Gastrocnemius medialis (tissue), 4 donors: Measurements from ENCODE around the gene CFAP77. TPM values are rescaled to one million over a fixed set of nuclear protein-coding genes. Genes with fewer than 3 reads are reported as not detected.

Source experiments
- ATAC-seq, 2 donors: fragments of 150-250 bp; one replicate each; pipeline ENCODE4 v1.9.1; 2016
- DNase-seq, 2 donors: peaks; one replicate each; pipeline ENCODE4 v3.0.0-alpha.2; 2019
- H3K27ac ChIP-seq, 4 donors: fragments of 200-600 bp; sonication (generic); 1 replicate in 1 of 4; 2 replicates in 3 of 4; pipeline ENCODE4 v1.5.1; 2016 to 2018; ENCODE audit warnings: mild to moderate bottlenecking in 2 of 4, moderate library complexity in 1 of 4
- H3K27me3 ChIP-seq, 3 donors: fragments of 200-600 bp; sonication (generic) in 2 of 3; 1 replicate in 1 of 3; 2 replicates in 2 of 3; pipeline versions ENCODE4 v1.5.1 to v1.6.0; 2016 to 2019; ENCODE audit warnings: mild to moderate bottlenecking in 1 of 3, moderate library complexity in 1 of 3
- H3K36me3 ChIP-seq, 2 donors: fragments of 200-600 bp; sonication (generic) in 1 of 2; one replicate each; pipeline ENCODE4 v1.5.1; 2017 to 2018
- H3K4me1 ChIP-seq, 2 donors: fragments of 200-600 bp; sonication (generic) in 1 of 2; one replicate each; pipeline ENCODE4 v1.5.1; 2016 to 2017; ENCODE audit warnings: mild to moderate bottlenecking in 2 of 2
- H3K4me3 ChIP-seq, 4 donors: fragments of 200-600 bp; sonication (generic) in 3 of 4; 1 replicate in 1 of 4; 2 replicates in 3 of 4; pipeline ENCODE4 v1.5.1; 2016 to 2019; ENCODE audit warnings: mild to moderate bottlenecking in 2 of 4
- H3K9me3 ChIP-seq, 3 donors: fragments of 200-600 bp; sonication (generic) in 2 of 3; 1 replicate in 1 of 3; 2 replicates in 2 of 3; pipeline ENCODE4 v1.5.1; 2016 to 2019
- CTCF ChIP-seq, 5 experiments: fragments of 450-650 bp in 3 of 5; fragments of 200-600 bp in 2 of 5; sonication (generic) in 2 of 5; IDR thresholded peaks in 4 of 5; conservative IDR thresholded peaks in 1 of 5; 1 replicate in 4 of 5; 2 replicates in 1 of 5; pipeline ENCODE4 v1.5.1; 2016 to 2019; ENCODE audit warnings: antibody characterized with exemption in 5 of 5, mild to moderate bottlenecking in 3 of 5, moderate library complexity in 3 of 5
- POLR2A ChIP-seq, 2 donors: fragments of 450-650 bp; IDR thresholded peaks; one replicate each; pipeline ENCODE4 v1.6.1; 2017; ENCODE audit warnings: antibody characterized with exemption in 2 of 2, mild to moderate bottlenecking in 2 of 2, moderate library complexity in 2 of 2
- in situ Hi-C, 4 donors: fragments of 200-750 bp; cut with MboI; loops; one replicate each; pipeline versions ENCODE4 v1.15.0 to v1.8.0; 2017; ENCODE audit warnings: low sequenced_read_pairs in 4 of 4
- intact Hi-C: fragments of 100-400 bp; cut with DNase I; formaldehyde crosslinking; loops from one replicate; pipeline ENCODE4 v1.15.1; 2023; ENCODE audit warnings: low total_unique reads
- total RNA-seq, 4 donors: library from RNA; depleted of rRNA; stranded (reverse); fragments of >200 nt; gene quantifications; one replicate each; pipeline versions ENCODE4 v1.1.0 to v1.2.3, GENCODE V29; 2016

Gene CFAP77
- total RNA-seq, 4 donors from 2014 or later, result not detected

GRCh38 chr9:132502480-132502879 lies 92.5 kb downstream of the CFAP77 start:
- in situ Hi-C loops (loop anchor here in 2 of 4 donors (10.0 to 25.0 kb wide), 2 partner anchors 90 to 302 kb away; partner anchors contain the start of genes CFAP77 (in 1 of the 2) and TTF1 (in 1 of the 2)), intact Hi-C loops (no loop called here)
- H3K27me3 ChIP-seq, result peaks cover 32 to 59% (median 37%) of the 10 kb centered on the region in 3 donors
- H3K4me1 ChIP-seq, result no peaks in the 10 kb centered on the region
- H3K36me3 ChIP-seq, result no peaks in the 10 kb centered on the region
- H3K9me3 ChIP-seq, result no peaks in the 10 kb centered on the region
- no peak for DNase-seq
- H3K27ac ChIP-seq, result no peak overlapping the region
- no peak for ATAC-seq
- no peak overlapping the region for H3K4me3 ChIP-seq
- TF ChIP-seq POLR2A (IDR thresholded peaks at IDR 0.05), result no peak
- TF ChIP-seq CTCF (IDR thresholded peaks at IDR 0.05 in 4 of 5, conservative IDR thresholded peaks at IDR 0.05 in 1 of 5), result no peak

GRCh38 chr9:132503116-132503515 lies 93.1 kb downstream of the CFAP77 start:
- Histone ChIP-seq H3K9me3 (no peaks in the 10 kb centered on the region), H3K36me3 (no peaks in the 10 kb centered on the region), H3K4me3 (no peak overlapping the region), H3K27me3 (peaks cover 27 to 59% (median 37%) of the 10 kb centered on the region in 3 donors), H3K27ac (no peak overlapping the region), H3K4me1 (no peaks in the 10 kb centered on the region)
- in situ Hi-C loops, result loop anchor here in 2 of 4 donors (10.0 to 25.0 kb wide), 2 partner anchors 91 to 302 kb away; partner anchors contain the start of genes CFAP77 (in 1 of the 2) and TTF1 (in 1 of the 2)
- ATAC-seq (no peak), DNase-seq (no peak)
- TF ChIP-seq CTCF (IDR thresholded peaks at IDR 0.05 in 4 of 5, conservative IDR thresholded peaks at IDR 0.05 in 1 of 5), result no peak
- no peak for TF ChIP-seq POLR2A (IDR thresholded peaks at IDR 0.05)
- intact Hi-C loops, result no loop called here

- no peak overlapping the region for H3K27ac ChIP-seq
- H3K27me3 ChIP-seq, result peaks cover 17 to 48% (median 27%) of the 10 kb centered on the region in 3 donors
- H3K4me1 ChIP-seq, result no peaks in the 10 kb centered on the region
- ATAC-seq (no peak), DNase-seq (no peak)
- intact Hi-C loops (no loop called here), in situ Hi-C loops (loop anchor here in 2 of 4 donors (10.0 to 25.0 kb wide), 2 partner anchors 92 to 300 kb away; partner anchors contain the start of genes CFAP77 (in 1 of the 2) and TTF1 (in 1 of the 2))
- no peaks in the 10 kb centered on the region for H3K36me3 ChIP-seq
- TF ChIP-seq CTCF (IDR thresholded peaks at IDR 0.05 in 4 of 5, conservative IDR thresholded peaks at IDR 0.05 in 1 of 5) (no peak), POLR2A (IDR thresholded peaks at IDR 0.05) (no peak)
- H3K4me3 ChIP-seq, result no peak overlapping the region
- no peaks in the 10 kb centered on the region for H3K9me3 ChIP-seq
Observed at GRCh38 chr9:132504488-132504887, 94.5 kb downstream of the CFAP77 start.

GRCh38 chr9:132505991-132506655 lies 96.1 kb downstream of the CFAP77 start:
- H3K27me3 ChIP-seq, result peaks cover 17 to 37% (median 27%) of the 10 kb centered on the region in 3 donors
- ATAC-seq, result no peak
- H3K9me3 ChIP-seq, result no peaks in the 10 kb centered on the region
- no peak for DNase-seq
- in situ Hi-C loops (loop anchor here (5.0 to 25.0 kb wide), 4 partner anchors 94 to 299 kb away; partner anchors contain the start of genes CFAP77 (in 1 of the 4) and TTF1 (in 1 of the 4)), intact Hi-C loops (loop anchor here (2.0 kb wide), 1 partner anchor 295 kb away; no protein-coding TSS in a partner anchor)
- no peaks in the 10 kb centered on the region for H3K36me3 ChIP-seq
- H3K4me1 ChIP-seq, result no peaks in the 10 kb centered on the region
- TF ChIP-seq POLR2A (IDR thresholded peaks at IDR 0.05) (no peak), CTCF (IDR thresholded peaks at IDR 0.05 in 4 of 5, conservative IDR thresholded peaks at IDR 0.05 in 1 of 5) (no peak)
- H3K4me3 ChIP-seq, result no peak overlapping the region
- no peak overlapping the region for H3K27ac ChIP-seq
